B cell (primary cell): ENCODE data around the gene ACADS. TPM values are rescaled to one million over a fixed set of nuclear protein-coding genes. Genes with fewer than 3 reads are reported as not detected.
A peak's percentile ranks its signal among the peaks of the same experiment; 100 is the strongest.

Source experiments
- ATAC-seq: fragments of 200-7000 bp; cut with Tn5 transposase; one replicate; pipeline ENCODE4 v1.10.0; 2021; ENCODE audit warnings: low read depth, mild to moderate bottlenecking, moderate number of reproducible peaks, moderate library complexity
- CTCF ChIA-PET: fragments of 350-600 bp; sonication (Branson Sonifier 250); formaldehyde crosslinking; loops from one replicate; lab custom pipeline; 2021; ENCODE audit warnings: antibody characterized with exemption, inconsistent platforms; lab: Charles Lee
- POLR2A ChIA-PET: fragments of 350-600 bp; sonication (Branson Sonifier 250); formaldehyde crosslinking; loops from one replicate; lab custom pipeline; 2021; ENCODE audit warnings: antibody characterized with exemption; lab: Charles Lee
- DNase-seq: peaks from one replicate; pipeline ENCODE4 v3.0.0; 2013
- H2AFZ ChIP-seq: 2 replicates; pipeline ENCODE4 v1.6.1; 2012; ENCODE audit warnings: mild to moderate bottlenecking, low read depth, low read length; ENCODE audit not compliant: insufficient read depth, poor library complexity, severe bottlenecking
- H3K27ac ChIP-seq, 2 donors: 1 replicate in 1 of 2; 2 replicates in 1 of 2; pipeline ENCODE4 v1.5.1; 2012 to 2013; ENCODE audit warnings: low read length in 2 of 2, mild to moderate bottlenecking in 2 of 2, moderate library complexity in 1 of 2
- H3K27me3 ChIP-seq, 4 experiments: fragments of 200-600 bp in 1 of 4; sonication (generic) in 1 of 4; replicated peaks in 1 of 4; 1 replicate in 2 of 4; 2 replicates in 2 of 4; pipeline versions ENCODE4 v1.6.1 to v1.7.0; 2013 to 2016; ENCODE audit warnings: low read length in 3 of 4, mild to moderate bottlenecking in 2 of 4, mixed read lengths in 1 of 4, moderate library complexity in 1 of 4; ENCODE audit not compliant: insufficient read depth in 4 of 4, control insufficient read depth in 3 of 4; ENCODE audit errors: control extremely low read depth in 1 of 4
- H3K36me3 ChIP-seq, 2 experiments: replicated peaks in 1 of 2; 1 replicate in 1 of 2; 2 replicates in 1 of 2; pipeline versions ENCODE4 v1.6.1 to v1.7.1; 2013; ENCODE audit warnings: low read length in 1 of 2; ENCODE audit not compliant: insufficient read depth in 2 of 2, control insufficient read depth in 1 of 2; ENCODE audit errors: control extremely low read depth in 1 of 2, extremely low read depth in 1 of 2
- H3K4me1 ChIP-seq, 2 donors: fragments of 200-600 bp in 1 of 2; sonication (generic) in 1 of 2; 1 replicate in 1 of 2; 2 replicates in 1 of 2; pipeline versions ENCODE4 v1.5.1 to v1.6.1; 2013 to 2017; ENCODE audit warnings: low read length in 2 of 2; ENCODE audit not compliant: control insufficient read depth in 2 of 2, insufficient read depth in 2 of 2
- H3K4me2 ChIP-seq: replicated peaks from 2 replicates; pipeline ENCODE3; 2012; ENCODE audit warnings: mild to moderate bottlenecking, low read depth, low read length; ENCODE audit not compliant: poor library complexity, severe bottlenecking
- H3K4me3 ChIP-seq, 5 experiments: fragments of 200-600 bp in 1 of 5; sonication (generic) in 1 of 5; 1 replicate in 3 of 5; 2 replicates in 2 of 5; pipeline versions ENCODE4 v1.5.1 to v1.7.0; 2011 to 2016; ENCODE audit warnings: low read length in 4 of 5, mild to moderate bottlenecking in 4 of 5, low read depth in 2 of 5, control low read depth in 1 of 5, moderate library complexity in 1 of 5; ENCODE audit not compliant: insufficient read depth in 1 of 5; ENCODE audit errors: control extremely low read depth in 1 of 5, extremely low read depth in 1 of 5
- H3K79me2 ChIP-seq: fragments of 200-600 bp; sonication (generic); one replicate; pipeline ENCODE4 v1.6.0; 2016; ENCODE audit warnings: low read length; ENCODE audit not compliant: control insufficient read depth, insufficient read depth
- H3K9ac ChIP-seq: fragments of 200-600 bp; sonication (generic); 2 replicates; pipeline ENCODE4 v1.6.1; 2017; ENCODE audit warnings: mild to moderate bottlenecking, low read length, moderate library complexity
- H3K9me3 ChIP-seq, 3 donors: one replicate each; pipeline versions ENCODE4 v1.6.1 to v1.7.1; 2013; ENCODE audit warnings: low read length in 2 of 3; ENCODE audit not compliant: control insufficient read depth in 2 of 3, insufficient read depth in 1 of 3; ENCODE audit errors: control extremely low read depth in 1 of 3
- H4K20me1 ChIP-seq: 2 replicates; pipeline ENCODE4 v1.6.0; 2012; ENCODE audit warnings: mild to moderate bottlenecking, low read length; ENCODE audit not compliant: insufficient read depth, control insufficient read depth, poor library complexity, severe bottlenecking
- H3K27ac Mint-ChIP-seq: one replicate; pipeline ENCODE4 v1.8.0; 2021; ENCODE audit warnings: mixed read lengths
- H3K27me3 Mint-ChIP-seq: one replicate; pipeline ENCODE4 v1.8.0; 2021; ENCODE audit warnings: mixed read lengths
- H3K4me1 Mint-ChIP-seq: one replicate; pipeline ENCODE4 v1.8.0; 2021; ENCODE audit warnings: mixed read lengths
- H3K4me3 Mint-ChIP-seq: one replicate; pipeline ENCODE4 v1.8.0; 2021; ENCODE audit warnings: mixed read lengths
- H3K9me3 Mint-ChIP-seq: one replicate; pipeline ENCODE4 v1.8.0; 2022; ENCODE audit warnings: mixed read lengths; ENCODE audit not compliant: insufficient read depth
- CTCF ChIP-seq: fragments of 200-600 bp; IDR thresholded peaks from one replicate; pipeline ENCODE4 v1.8.0; 2022; ENCODE audit warnings: antibody characterized with exemption, mild to moderate bottlenecking
- EZH2 ChIP-seq: IDR thresholded peaks from 2 replicates; pipeline ENCODE4 v1.6.1; 2012; ENCODE audit warnings: borderline replicate concordance, low read depth, mild to moderate bottlenecking, moderate library complexity, low read length; ENCODE audit not compliant: insufficient read depth, poor library complexity, severe bottlenecking
- WGBS: methylation state at CpG from one replicate; pipeline ENCODE4 v1.1.5; 2013; ENCODE audit warnings: missing lambda C conversion rate; ENCODE audit not compliant: insufficient coverage; 5-methylcytosine and 5-hydroxymethylcytosine counted together
- intact Hi-C: fragments of 100-400 bp; cut with micrococcal nuclease; formaldehyde crosslinking; loops from one replicate; pipeline ENCODE4 v1.10.0; 2022
- polyA plus RNA-seq: library from polyadenylated mRNA; depleted of rRNA; stranded (reverse); fragments of >200 nt; gene quantifications from 2 replicates; pipeline ENCODE4 v1.2.3, GENCODE V29; 2012
- total RNA-seq, 2 donors: library from RNA; stranded (reverse); fragments of 120-200 nt in 1 of 2; gene quantifications; 1 replicate in 1 of 2; 2 replicates in 1 of 2; pipeline versions ENCODE4 v1.2.3 to v1.2.4, GENCODE V29; 2013 to 2022

ACADS gene
- total and polyA plus RNA-seq, 2 donors (not counting 1 experiment from before 2014, with no cell fraction given): 6.8 to 10.0 TPM

DNA sequence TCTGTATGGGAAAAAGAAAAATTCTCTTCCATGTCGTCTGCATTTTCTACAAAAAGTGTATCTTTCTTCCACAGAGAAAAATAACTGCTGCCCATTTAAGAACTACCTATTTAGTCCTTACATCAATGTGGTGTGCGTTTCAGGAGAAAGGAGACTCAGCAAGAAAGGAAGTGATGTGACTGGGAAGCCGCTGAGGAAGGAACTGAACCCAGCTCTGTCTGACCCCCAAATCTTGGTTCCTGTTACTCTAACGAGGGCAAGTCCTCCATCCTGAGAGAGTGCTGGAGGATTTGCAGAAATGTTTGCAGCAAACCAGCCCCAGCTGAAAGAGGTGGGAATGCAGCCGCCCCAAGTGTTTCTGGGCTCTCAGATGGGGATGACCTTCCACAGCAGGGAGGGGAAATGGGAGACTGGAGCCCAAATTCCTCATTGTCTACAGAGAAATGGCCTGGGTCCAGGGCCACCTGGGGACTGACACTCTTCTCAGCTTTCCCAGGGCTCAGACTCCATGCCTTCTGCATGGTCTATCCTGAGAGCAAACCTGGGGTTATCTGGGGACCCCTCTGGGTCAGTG lies 45.4 kb upstream of the ACADS start:
- no peak overlapping the region for H3K4me3 ChIP-seq
- H3K27ac ChIP-seq: no peak overlapping the region
- no peaks in the 10 kb centered on the region for H3K27me3 Mint-ChIP-seq
- H4K20me1 ChIP-seq: no peaks in the 10 kb centered on the region
- no peaks in the 10 kb centered on the region for H3K79me2 ChIP-seq
- no peak overlapping the region for H2AFZ ChIP-seq
- H3K9me3 Mint-ChIP-seq: no peaks in the 10 kb centered on the region
- no peaks in the 10 kb centered on the region for H3K27me3 ChIP-seq
- TF ChIP-seq CTCF: no peak
- TF ChIP-seq EZH2: no peak
- 88% methylated on average over 1 of the region's 5 CpGs for WGBS
- DNase-seq (no peak), ATAC-seq (no peak)
- H3K9me3 ChIP-seq: peaks cover 0 to 3% (median 0%) of the 10 kb centered on the region in 3 donors
- H3K4me3 Mint-ChIP-seq: no peak overlapping the region
- no peak overlapping the region for H3K9ac ChIP-seq
- POLR2A ChIA-PET: no interaction called here
- H3K27ac Mint-ChIP-seq: no peak overlapping the region
- H3K4me1 Mint-ChIP-seq: peaks cover 42% of the 10 kb centered on the region
- CTCF ChIA-PET: interaction anchor here (0.6 to 15.8 kb wide), 4 partner anchors 10 to 418 kb away, joined by 3 to 204 read pairs (median 4); no protein-coding TSS in a partner anchor
- no peaks in the 10 kb centered on the region for H3K36me3 ChIP-seq
- H3K4me2 ChIP-seq: peak overlapping the region; percentile 34
- intact Hi-C loops: loop anchor here (10.0 kb wide), 1 partner anchor 175 kb away; no protein-coding TSS in a partner anchor
- H3K4me1 ChIP-seq: peaks cover 36 to 49% of the 10 kb centered on the region in 2 donors

- peak overlapping the region; percentile 84 for H3K4me2 ChIP-seq
- intact Hi-C loops: loop anchor here (10.0 kb wide), 1 partner anchor 170 kb away; no protein-coding TSS in a partner anchor
- peaks cover 0 to 6% (median 2%) of the 10 kb centered on the region in 3 donors for H3K9me3 ChIP-seq
- no peaks in the 10 kb centered on the region for H3K36me3 ChIP-seq
- ChIA-PET CTCF (interaction anchor here (1.0 to 8.9 kb wide), 7 partner anchors 8 to 36 kb away, joined by 3 to 121 read pairs (median 5); no protein-coding TSS in a partner anchor), POLR2A (interaction anchor here (0.7 to 1.0 kb wide), 4 partner anchors 15 to 37 kb away, joined by 3 read pairs; no protein-coding TSS in a partner anchor)
- H3K27me3 ChIP-seq: no peaks in the 10 kb centered on the region
- H3K27ac ChIP-seq: peak overlapping the region; percentile 9 to 87
- H4K20me1 ChIP-seq: peaks cover 23% of the 10 kb centered on the region
- TF ChIP-seq CTCF: no peak
- TF ChIP-seq EZH2: no peak
- H3K4me3 ChIP-seq: peak overlapping the region in 1 of 5 experiments; percentile 1
- no peak overlapping the region for H2AFZ ChIP-seq
- Mint-ChIP-seq H3K9me3 (no peaks in the 10 kb centered on the region), H3K4me3 (no peak overlapping the region), H3K27ac (peak overlapping the region; percentile 86), H3K27me3 (no peaks in the 10 kb centered on the region), H3K4me1 (peaks cover 44% of the 10 kb centered on the region)
- 50% methylated on average over 7 of the region's 8 CpGs for WGBS
- no peak for ATAC-seq
- H3K4me1 ChIP-seq: peaks cover 49 to 55% of the 10 kb centered on the region in 2 donors
- H3K79me2 ChIP-seq: peaks cover 26% of the 10 kb centered on the region
- no peak overlapping the region for H3K9ac ChIP-seq
- no peak for DNase-seq
These were observed 41.1 kb upstream of the ACADS start for GRCh38 chr12:120684523-120684932.
